Parathyroid adenoma (tissue), 2 donors: ENCODE measurements around the gene PCDHGA1.
A peak's percentile ranks its signal among the peaks of the same experiment; 100 is the strongest.

Experiments used
- H2AFZ ChIP-seq: fragments of 300-600 bp; sonication (generic); one replicate; pipeline ENCODE4 v1.7.0; 2017; ENCODE audit warnings: antibody characterized with exemption, mild to moderate bottlenecking
- H3K27ac ChIP-seq: fragments of 300-600 bp; sonication (generic); one replicate; pipeline ENCODE4 v1.7.0; 2017
- H3K27me3 ChIP-seq: fragments of 300-600 bp; sonication (generic); one replicate; pipeline ENCODE4 v1.7.0; 2017; ENCODE audit warnings: low read length; ENCODE audit not compliant: control insufficient read depth, insufficient read depth
- H3K36me3 ChIP-seq: fragments of 300-600 bp; sonication (generic); one replicate; pipeline ENCODE4 v1.7.0; 2017; ENCODE audit warnings: low read length; ENCODE audit not compliant: control insufficient read depth, insufficient read depth
- H3K4me1 ChIP-seq: fragments of 300-600 bp; sonication (generic); one replicate; pipeline ENCODE4 v1.7.0; 2017; ENCODE audit warnings: control low read depth
- H3K4me2 ChIP-seq: fragments of 300-600 bp; sonication (generic); one replicate; pipeline ENCODE4 v1.7.0; 2017; ENCODE audit warnings: low read length
- H3K4me3 ChIP-seq: fragments of 300-600 bp; sonication (generic); one replicate; pipeline ENCODE4 v1.7.0; 2017; ENCODE audit warnings: low read depth, low read length
- H3K79me2 ChIP-seq: fragments of 300-600 bp; sonication (generic); one replicate; pipeline ENCODE4 v1.7.0; 2017; ENCODE audit warnings: control low read depth
- H3K9ac ChIP-seq: fragments of 300-600 bp; sonication (generic); one replicate; pipeline ENCODE4 v1.7.0; 2017; ENCODE audit warnings: mild to moderate bottlenecking
- H3K9me3 ChIP-seq: fragments of 300-600 bp; sonication (generic); one replicate; pipeline ENCODE4 v1.7.0; 2017; ENCODE audit warnings: low read length; ENCODE audit not compliant: control insufficient read depth
- CTCF ChIP-seq: fragments of 300-600 bp; sonication (generic); IDR thresholded peaks from one replicate; pipeline ENCODE4 v1.7.0; 2017; ENCODE audit warnings: antibody characterized with exemption, mild to moderate bottlenecking
- donor health status: primary hyperparathyroidism.

The PCDHGA1 gene

DNA sequence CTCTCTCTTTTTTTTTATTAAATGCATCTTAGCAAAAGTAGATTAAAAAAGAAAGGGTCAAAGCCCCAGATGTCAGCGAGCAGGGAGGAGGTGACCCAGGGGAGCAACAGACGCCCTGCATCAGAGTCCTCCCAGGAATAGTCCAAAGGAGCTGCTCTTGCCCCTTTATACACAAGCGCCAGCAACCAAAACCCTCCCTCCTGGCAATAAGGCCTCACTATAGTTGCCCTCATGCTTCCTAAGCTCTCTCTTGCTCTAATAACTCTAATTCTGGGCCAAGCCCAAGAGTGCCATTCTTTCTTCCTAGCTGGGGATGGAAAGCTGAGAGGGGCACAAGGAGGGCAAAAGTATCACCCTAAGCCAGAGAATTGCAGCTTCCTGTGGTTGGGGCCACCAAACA lies 184.8 kb downstream of the PCDHGA1 start:
- Histone ChIP-seq H3K4me3 (peak overlapping the region; percentile 3), H3K9me3 (no peaks in the 10 kb centered on the region), H3K4me1 (peaks cover 46% of the 10 kb centered on the region), H3K4me2 (no peak overlapping the region), H3K27ac (peak overlapping the region; percentile 99), H2AFZ (no peak overlapping the region), H3K36me3 (no peaks in the 10 kb centered on the region), H3K27me3 (no peaks in the 10 kb centered on the region), H3K79me2 (peaks cover 5% of the 10 kb centered on the region), H3K9ac (no peak overlapping the region)
- TF ChIP-seq CTCF, result no peak

GRCh38 chr5:141515946-141516671 lies 185.8 kb downstream of the PCDHGA1 start:
- H3K9ac ChIP-seq, result no peak overlapping the region
- TF ChIP-seq CTCF, result no peak
- peaks cover 5% of the 10 kb centered on the region for H3K79me2 ChIP-seq
- no peak overlapping the region for H2AFZ ChIP-seq
- H3K4me1 ChIP-seq, result peaks cover 49% of the 10 kb centered on the region
- no peak overlapping the region for H3K4me3 ChIP-seq
- H3K27ac ChIP-seq, result peak overlapping the region; percentile 99
- H3K4me2 ChIP-seq, result no peak overlapping the region
- H3K27me3 ChIP-seq, result no peaks in the 10 kb centered on the region
- H3K9me3 ChIP-seq, result no peaks in the 10 kb centered on the region
- no peaks in the 10 kb centered on the region for H3K36me3 ChIP-seq

- H3K27me3 ChIP-seq, result no peaks in the 10 kb centered on the region
- peaks cover 51% of the 10 kb centered on the region for H3K4me1 ChIP-seq
- H3K9ac ChIP-seq, result no peak overlapping the region
- H3K79me2 ChIP-seq, result peaks cover under 1% of the 10 kb centered on the region
- H3K36me3 ChIP-seq, result no peaks in the 10 kb centered on the region
- TF ChIP-seq CTCF, result no peak
- H2AFZ ChIP-seq, result no peak overlapping the region
- peak overlapping the region; percentile 99 for H3K27ac ChIP-seq
- H3K9me3 ChIP-seq, result no peaks in the 10 kb centered on the region
- H3K4me2 ChIP-seq, result no peak overlapping the region
- H3K4me3 ChIP-seq, result no peak overlapping the region
These were observed 186.3 kb downstream of the PCDHGA1 start for GRCh38 chr5:141516672-141517025.

DNA sequence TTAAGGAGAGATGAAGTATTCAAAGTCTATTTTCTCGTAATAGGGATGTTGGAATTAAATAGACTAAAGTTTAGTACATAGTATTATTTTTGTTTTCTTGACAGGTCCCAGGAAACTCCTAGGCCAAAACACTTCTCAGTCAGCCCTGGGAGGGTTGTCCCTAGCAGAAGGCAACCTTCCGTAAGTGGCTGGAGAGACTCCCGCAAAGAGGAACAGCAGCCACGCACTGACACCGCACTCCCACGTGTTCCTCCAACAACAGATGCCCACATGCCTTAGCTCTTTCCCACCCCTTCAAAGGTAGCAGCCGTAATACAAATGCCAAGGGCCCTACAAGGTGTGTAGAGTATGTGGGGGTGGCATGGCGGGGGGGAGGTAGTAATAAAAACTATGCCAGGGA lies 187.0 kb downstream of the PCDHGA1 start:
- TF ChIP-seq CTCF, result no peak
- H3K27ac ChIP-seq, result peak overlapping the region; percentile 99
- H2AFZ ChIP-seq, result no peak overlapping the region
- no peaks in the 10 kb centered on the region for H3K27me3 ChIP-seq
- H3K4me1 ChIP-seq, result peaks cover 45% of the 10 kb centered on the region
- H3K4me3 ChIP-seq, result no peak overlapping the region
- H3K9ac ChIP-seq, result no peak overlapping the region
- no peak overlapping the region for H3K4me2 ChIP-seq
- H3K36me3 ChIP-seq, result no peaks in the 10 kb centered on the region
- H3K79me2 ChIP-seq, result no peaks in the 10 kb centered on the region
- no peaks in the 10 kb centered on the region for H3K9me3 ChIP-seq
